Activated CD8-positive, alpha-beta T cell treated with anti-CD3 and anti-CD28 coated beads, Interleukin-2, amount 10 ng/mL, durations not matched to agents 7 days and 5 days (primary cell): ENCODE results near the gene CDH4. TPM values are rescaled to one million over a fixed set of nuclear protein-coding genes. Genes with fewer than 3 reads are reported as not detected.

Experiments
- ATAC-seq: fragments of 150-1000 bp; cut with Tn5 transposase; one replicate; pipeline ENCODE4 v1.10.0; 2021; ENCODE audit warnings: moderate library complexity
- CTCF ChIA-PET: fragments of 350-600 bp; sonication (Branson Sonifier 250); formaldehyde crosslinking; loops from one replicate; lab custom pipeline; 2021; ENCODE audit warnings: antibody characterized with exemption; lab: Charles Lee
- POLR2A ChIA-PET: fragments of 350-600 bp; sonication (Branson Sonifier 250); formaldehyde crosslinking; loops from one replicate; lab custom pipeline; 2021; ENCODE audit warnings: antibody characterized with exemption; lab: Charles Lee
- DNase-seq: peaks from one replicate; pipeline ENCODE4 v3.0.0-alpha.2; 2020
- H3K27ac Mint-ChIP-seq: one replicate; pipeline ENCODE4 v1.8.0; 2021; ENCODE audit warnings: mild to moderate bottlenecking, mixed read lengths
- H3K27me3 Mint-ChIP-seq: one replicate; pipeline ENCODE4 v1.8.0; 2021; ENCODE audit warnings: low read depth, mixed read lengths
- H3K36me3 Mint-ChIP-seq: one replicate; pipeline ENCODE4 v1.8.0; 2021; ENCODE audit warnings: low read depth, mixed read lengths
- H3K4me1 Mint-ChIP-seq: one replicate; pipeline ENCODE4 v1.8.0; 2021; ENCODE audit warnings: low read depth, mixed read lengths
- H3K4me3 Mint-ChIP-seq: one replicate; pipeline ENCODE4 v1.8.0; 2021; ENCODE audit warnings: mild to moderate bottlenecking, mixed read lengths
- H3K9me3 Mint-ChIP-seq: one replicate; pipeline ENCODE4 v1.8.0; 2022; ENCODE audit warnings: mixed read lengths; ENCODE audit not compliant: insufficient read depth
- total RNA-seq, 2 experiments: library from RNA; stranded (reverse); gene quantifications; one replicate each; pipeline ENCODE4 v1.2.3, GENCODE V29; 2021

Gene CDH4
- total RNA-seq, 2 experiments from 2014 or later = 0.05 to 0.13 TPM

DNA sequence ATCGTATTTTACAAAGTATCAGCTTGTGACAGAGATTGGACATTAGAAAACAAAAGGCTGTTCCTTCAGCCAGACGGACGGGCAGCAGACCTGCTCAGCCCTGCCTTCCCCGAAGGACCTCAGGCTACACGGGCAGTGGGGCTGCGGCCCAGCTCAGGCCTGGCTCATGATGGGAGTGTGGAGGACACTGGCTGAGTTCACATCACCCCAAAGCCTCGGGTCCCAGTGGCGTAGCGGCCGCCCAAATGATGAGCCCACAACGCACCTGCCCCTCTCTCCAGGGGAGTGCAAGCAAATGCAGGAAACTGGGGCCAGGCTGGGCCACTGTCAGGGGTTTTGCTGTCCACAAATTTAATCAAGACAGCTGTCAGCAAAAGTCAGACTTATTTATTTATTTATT lies 456.8 kb downstream of the CDH4 start:
- H3K4me1 Mint-ChIP-seq = no peaks in the 10 kb centered on the region
- H3K9me3 Mint-ChIP-seq = no peaks in the 10 kb centered on the region
- CTCF ChIA-PET = no interaction called here
- POLR2A ChIA-PET = no interaction called here
- H3K27ac Mint-ChIP-seq = no peak overlapping the region
- ATAC-seq = no peak
- DNase-seq = no peak
- no peaks in the 10 kb centered on the region for H3K36me3 Mint-ChIP-seq
- no peaks in the 10 kb centered on the region for H3K27me3 Mint-ChIP-seq
- no peak overlapping the region for H3K4me3 Mint-ChIP-seq

GRCh38 chr20:61710108-61710507 lies 458.0 kb downstream of the CDH4 start:
- Mint-ChIP-seq H3K4me3 (no peak overlapping the region), H3K9me3 (peaks cover 2% of the 10 kb centered on the region), H3K36me3 (no peaks in the 10 kb centered on the region), H3K27ac (no peak overlapping the region), H3K27me3 (no peaks in the 10 kb centered on the region), H3K4me1 (no peaks in the 10 kb centered on the region)
- ChIA-PET CTCF (no interaction called here), POLR2A (no interaction called here)
- ATAC-seq = no peak
- no peak for DNase-seq

- ChIA-PET POLR2A (no interaction called here), CTCF (no interaction called here)
- Mint-ChIP-seq H3K27ac (no peak overlapping the region), H3K27me3 (no peaks in the 10 kb centered on the region), H3K36me3 (peaks cover 2% of the 10 kb centered on the region), H3K4me1 (no peaks in the 10 kb centered on the region), H3K4me3 (no peak overlapping the region), H3K9me3 (peaks cover 5% of the 10 kb centered on the region)
- no peak for ATAC-seq
- no peak for DNase-seq
Observed at GRCh38 chr20:61712688-61713087, 460.6 kb downstream of the CDH4 start.

DNA sequence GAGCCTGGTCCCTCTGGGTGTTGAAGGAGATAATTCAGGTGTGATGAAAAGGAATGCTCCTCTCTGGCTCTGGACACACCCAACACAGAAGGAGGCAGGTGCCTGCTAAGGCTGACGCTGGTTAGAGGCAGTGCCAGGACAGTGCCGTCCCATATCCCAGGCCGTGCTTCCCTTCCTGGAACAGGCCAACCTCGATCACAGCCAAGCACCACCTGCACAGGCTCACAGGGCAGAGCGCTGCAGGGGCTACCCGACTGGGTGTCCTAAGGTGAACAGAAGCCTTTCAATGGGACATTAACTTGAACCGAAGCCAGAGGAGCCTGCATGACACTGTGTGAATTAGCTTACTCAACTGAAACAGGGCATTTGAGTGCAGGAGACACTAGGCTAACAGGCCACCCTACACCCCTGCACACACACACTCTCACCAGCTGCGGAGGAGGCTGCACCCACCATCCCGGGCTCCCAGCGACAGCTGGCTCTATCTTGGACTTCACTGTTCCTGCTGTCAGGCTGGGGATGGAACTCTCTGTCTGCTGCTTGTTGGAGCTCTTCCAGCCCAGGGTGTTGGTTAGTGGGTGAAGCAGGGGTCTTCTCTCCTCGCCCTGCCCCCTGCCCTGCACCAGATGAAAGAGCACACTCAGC lies 466.4 kb downstream of the CDH4 start:
- Mint-ChIP-seq H3K27ac (peak overlapping the region; percentile 85), H3K4me1 (peaks cover 13% of the 10 kb centered on the region), H3K27me3 (no peaks in the 10 kb centered on the region), H3K4me3 (peak overlapping the region; percentile 75), H3K36me3 (peaks cover 3% of the 10 kb centered on the region), H3K9me3 (peaks cover 5% of the 10 kb centered on the region)
- ChIA-PET POLR2A (no interaction called here), CTCF (no interaction called here)
- ATAC-seq (no peak), DNase-seq (no peak)

- POLR2A ChIA-PET = no interaction called here
- H3K9me3 Mint-ChIP-seq = peaks cover 5% of the 10 kb centered on the region
- H3K27me3 Mint-ChIP-seq = no peaks in the 10 kb centered on the region
- CTCF ChIA-PET = no interaction called here
- DNase-seq = peak; percentile 69
- peaks cover 3% of the 10 kb centered on the region for H3K36me3 Mint-ChIP-seq
- H3K4me3 Mint-ChIP-seq = peak overlapping the region; percentile 75
- ATAC-seq = peak; percentile 81
- H3K27ac Mint-ChIP-seq = peak overlapping the region; percentile 85
- H3K4me1 Mint-ChIP-seq = peaks cover 13% of the 10 kb centered on the region
Observed at GRCh38 chr20:61719691-61720347, 467.8 kb downstream of the CDH4 start.

GRCh38 chr20:61720348-61720696 lies 468.3 kb downstream of the CDH4 start:
- Mint-ChIP-seq H3K9me3 (peaks cover 1% of the 10 kb centered on the region), H3K27ac (peak overlapping the region; percentile 85), H3K36me3 (peaks cover 3% of the 10 kb centered on the region), H3K4me3 (peak overlapping the region; percentile 75), H3K27me3 (no peaks in the 10 kb centered on the region), H3K4me1 (peaks cover 13% of the 10 kb centered on the region)
- POLR2A ChIA-PET = no interaction called here
- ATAC-seq (no peak), DNase-seq (no peak)
- CTCF ChIA-PET = no interaction called here

- Mint-ChIP-seq H3K4me3 (no peak overlapping the region), H3K27me3 (no peaks in the 10 kb centered on the region), H3K27ac (no peak overlapping the region), H3K9me3 (no peaks in the 10 kb centered on the region), H3K4me1 (peaks cover 13% of the 10 kb centered on the region), H3K36me3 (peaks cover 2% of the 10 kb centered on the region)
- POLR2A ChIA-PET = no interaction called here
- DNase-seq (no peak), ATAC-seq (no peak)
- CTCF ChIA-PET = no interaction called here
Observed at GRCh38 chr20:61722146-61722678, 470.2 kb downstream of the CDH4 start.

DNA sequence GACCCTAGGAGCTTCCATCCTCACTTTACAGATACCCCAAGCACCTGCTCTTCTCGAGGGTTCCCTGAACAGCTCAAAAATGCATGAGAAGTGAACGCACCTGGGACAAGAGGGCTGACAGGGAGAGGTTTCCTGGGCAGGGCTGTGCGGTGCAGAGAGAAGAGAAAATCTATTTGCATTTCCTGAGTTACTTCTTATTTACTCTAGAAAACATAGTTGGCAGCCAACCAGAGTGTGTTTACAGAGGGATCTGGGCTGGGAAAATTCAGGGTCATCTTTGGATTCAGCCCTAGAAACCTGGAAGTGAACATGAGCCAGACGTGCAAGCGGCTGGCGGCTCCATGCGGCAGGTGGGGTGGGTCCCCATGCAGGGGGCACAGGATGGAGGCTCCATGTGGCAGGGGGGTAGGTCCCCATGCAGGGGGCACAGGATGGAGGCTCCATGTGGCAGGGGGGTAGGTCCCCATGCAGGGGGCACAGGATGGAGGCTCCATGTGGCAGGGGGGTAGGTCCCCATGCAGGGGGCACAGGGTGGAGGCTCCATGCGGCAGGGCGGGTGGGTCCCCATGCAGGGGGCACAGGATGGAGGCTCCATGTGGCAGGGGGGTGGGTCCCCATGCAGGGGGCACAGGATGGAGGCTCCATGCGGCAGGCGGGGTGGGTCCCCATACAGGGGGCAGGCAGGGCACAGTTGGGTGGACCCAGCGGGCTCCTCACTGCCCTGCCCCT lies 471.6 kb downstream of the CDH4 start:
- H3K9me3 Mint-ChIP-seq = no peaks in the 10 kb centered on the region
- DNase-seq (no peak), ATAC-seq (no peak)
- H3K4me1 Mint-ChIP-seq = peaks cover 13% of the 10 kb centered on the region
- POLR2A ChIA-PET = no interaction called here
- peaks cover 2% of the 10 kb centered on the region for H3K36me3 Mint-ChIP-seq
- no peak overlapping the region for H3K4me3 Mint-ChIP-seq
- H3K27me3 Mint-ChIP-seq = no peaks in the 10 kb centered on the region
- H3K27ac Mint-ChIP-seq = no peak overlapping the region
- CTCF ChIA-PET = no interaction called here

DNA sequence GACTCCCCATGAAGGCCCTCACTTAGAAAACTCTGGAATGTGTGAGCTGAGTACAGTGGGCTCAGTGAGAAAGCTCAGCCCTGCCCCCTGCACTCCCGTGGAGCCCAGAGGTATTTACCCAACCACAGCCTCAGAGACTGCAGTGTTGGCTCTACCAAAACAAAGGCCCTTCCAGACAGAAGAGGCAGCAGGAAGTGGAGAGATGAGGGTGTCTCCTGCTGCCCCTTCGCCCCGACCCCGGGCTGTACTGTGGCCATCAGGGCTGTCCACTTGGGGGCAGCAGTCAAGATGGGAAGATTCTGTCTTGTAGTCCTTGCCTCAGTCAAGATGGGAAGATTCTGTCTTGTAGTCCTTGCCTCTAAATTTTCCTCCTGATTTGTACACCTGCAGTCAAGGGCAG lies 472.3 kb downstream of the CDH4 start:
- Mint-ChIP-seq H3K36me3 (no peaks in the 10 kb centered on the region), H3K4me3 (no peak overlapping the region), H3K27ac (no peak overlapping the region), H3K27me3 (no peaks in the 10 kb centered on the region), H3K9me3 (no peaks in the 10 kb centered on the region), H3K4me1 (peaks cover 8% of the 10 kb centered on the region)
- POLR2A ChIA-PET = no interaction called here
- DNase-seq (no peak), ATAC-seq (no peak)
- CTCF ChIA-PET = no interaction called here

DNA sequence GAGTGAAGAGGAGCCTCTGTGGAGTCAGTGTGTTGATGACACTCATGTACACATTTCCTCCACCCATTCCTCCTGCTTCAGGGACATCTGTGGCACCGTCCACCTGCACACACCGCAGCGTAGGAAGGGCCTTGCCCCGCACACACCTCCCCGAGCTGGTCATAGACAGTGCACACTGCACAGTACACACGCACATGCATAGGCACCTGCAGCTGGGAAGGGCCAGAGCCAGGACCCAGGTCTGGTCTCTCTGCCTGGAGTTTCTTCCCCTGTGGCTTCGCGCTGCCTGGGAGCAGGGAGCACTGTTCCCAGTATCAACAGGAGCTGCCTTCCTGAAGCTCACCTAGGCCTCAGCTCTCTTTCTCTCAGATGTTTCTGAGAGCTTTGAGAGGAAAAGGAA lies 473.1 kb downstream of the CDH4 start:
- POLR2A ChIA-PET = no interaction called here
- Mint-ChIP-seq H3K27ac (no peak overlapping the region), H3K36me3 (no peaks in the 10 kb centered on the region), H3K27me3 (no peaks in the 10 kb centered on the region), H3K4me1 (peaks cover under 1% of the 10 kb centered on the region), H3K4me3 (no peak overlapping the region), H3K9me3 (no peaks in the 10 kb centered on the region)
- no peak for DNase-seq
- CTCF ChIA-PET = no interaction called here
- ATAC-seq = no peak

- ATAC-seq (no peak), DNase-seq (no peak)
- no peaks in the 10 kb centered on the region for H3K9me3 Mint-ChIP-seq
- no peak overlapping the region for H3K4me3 Mint-ChIP-seq
- CTCF ChIA-PET = no interaction called here
- H3K27me3 Mint-ChIP-seq = no peaks in the 10 kb centered on the region
- H3K36me3 Mint-ChIP-seq = no peaks in the 10 kb centered on the region
- no peaks in the 10 kb centered on the region for H3K4me1 Mint-ChIP-seq
- H3K27ac Mint-ChIP-seq = no peak overlapping the region
- POLR2A ChIA-PET = no interaction called here
Observed at GRCh38 chr20:61725966-61726365, 473.9 kb downstream of the CDH4 start.

GRCh38 chr20:61726979-61727378 lies 474.9 kb downstream of the CDH4 start:
- Mint-ChIP-seq H3K36me3 (no peaks in the 10 kb centered on the region), H3K27me3 (no peaks in the 10 kb centered on the region), H3K4me1 (no peaks in the 10 kb centered on the region), H3K4me3 (no peak overlapping the region), H3K27ac (no peak overlapping the region), H3K9me3 (no peaks in the 10 kb centered on the region)
- DNase-seq = no peak
- ChIA-PET POLR2A (no interaction called here), CTCF (no interaction called here)
- ATAC-seq = no peak
